ENCODE measurements around the gene PARVB. TPM values are rescaled to one million over a fixed set of nuclear protein-coding genes. Genes with fewer than 3 reads are reported as not detected.

PARVB gene
- polyA plus RNA-seq, 3 donors = 20.6 to 22.0 (median 21.0) TPM

DNA sequence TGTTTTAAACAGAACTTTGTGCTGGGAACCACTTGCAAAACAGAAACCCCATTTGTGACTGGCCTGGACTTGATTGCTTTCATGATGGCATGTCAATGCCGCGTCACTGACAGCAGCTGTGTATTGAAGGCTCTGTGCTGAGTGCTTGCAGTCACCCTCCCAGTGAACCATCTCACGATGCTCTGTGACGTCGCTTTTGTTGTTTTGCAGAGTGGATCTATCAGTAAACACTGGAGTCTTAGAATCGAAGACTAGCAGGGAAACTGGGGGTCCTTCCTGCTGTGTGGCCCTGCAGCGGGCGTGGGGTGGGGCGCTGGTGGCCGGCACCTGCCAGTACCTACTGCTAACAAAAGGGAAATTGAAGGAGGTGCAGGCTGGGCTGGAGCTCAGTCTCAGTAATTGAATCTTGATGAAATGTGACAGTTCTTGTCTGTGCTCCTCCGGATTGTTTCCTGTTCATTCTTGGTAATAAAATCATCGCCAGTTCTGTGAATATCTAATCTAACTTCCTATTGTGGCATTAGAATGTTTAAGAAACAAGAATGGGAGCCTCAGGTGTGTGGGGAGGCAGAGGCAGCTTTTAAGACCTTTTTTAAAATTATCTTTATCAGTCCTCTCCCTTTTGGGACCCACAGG is 106.1 kb downstream of the PARVB start:
- no peak for DNase-seq

DNA sequence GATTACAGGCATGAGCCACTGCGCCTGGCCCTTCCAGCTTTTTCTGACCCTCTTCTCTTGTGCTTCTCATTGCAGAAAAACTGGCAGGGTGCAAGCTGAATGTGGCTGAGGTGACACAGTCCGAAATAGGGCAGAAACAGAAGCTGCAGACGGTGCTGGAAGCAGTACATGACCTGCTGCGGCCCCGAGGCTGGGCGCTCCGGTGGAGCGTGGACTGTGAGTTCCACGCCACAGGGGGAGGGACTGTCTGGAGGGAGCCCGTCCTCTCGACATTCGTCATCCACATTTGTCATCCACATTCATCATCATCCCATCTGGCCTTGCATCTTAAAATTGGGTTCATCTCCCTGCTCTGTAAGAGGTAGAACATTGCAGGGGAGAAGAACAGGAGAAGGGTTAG is 107.3 kb downstream of the PARVB start:
- no peak for DNase-seq

- no peak for DNase-seq
Measured at GRCh38 chr22:44131989-44132685, 108.0 kb downstream of the PARVB start.

- no peak for DNase-seq
Measured at GRCh38 chr22:44132724-44133123, 108.6 kb downstream of the PARVB start.

- no peak for DNase-seq
Measured at GRCh38 chr22:44133161-44133560, 109.1 kb downstream of the PARVB start.

DNA sequence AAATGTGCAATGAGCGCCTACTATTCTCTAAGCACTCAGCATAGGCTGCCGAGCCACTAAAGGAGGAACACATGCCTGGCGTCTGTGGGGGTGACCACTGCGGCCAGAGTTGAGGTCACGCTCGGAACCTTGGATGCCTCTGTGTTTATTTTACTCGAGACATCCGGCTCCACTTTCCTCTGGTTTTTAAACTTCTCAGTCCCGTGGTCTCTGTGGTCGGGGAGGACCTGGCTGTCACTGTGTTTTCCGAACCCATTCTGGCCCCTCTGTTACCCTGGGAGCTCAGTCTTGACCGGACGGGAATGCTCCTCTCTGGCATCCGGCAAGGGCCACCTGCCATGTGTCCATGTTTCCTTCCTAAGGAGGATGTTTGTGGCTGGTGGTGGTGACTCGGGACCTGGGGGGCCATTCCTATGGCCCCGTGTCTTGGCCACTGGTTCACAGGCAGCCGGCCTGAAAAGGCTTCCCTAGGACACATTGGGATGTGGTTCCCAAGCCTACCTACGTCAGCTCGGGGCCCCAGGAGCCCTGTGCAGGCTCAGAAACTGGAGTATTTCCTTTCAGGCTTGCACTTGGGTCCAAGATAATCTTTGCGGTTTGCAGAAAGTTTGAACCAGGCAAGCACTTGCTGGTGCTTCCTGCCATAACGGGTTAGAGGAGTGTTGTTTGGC is 109.9 kb downstream of the PARVB start:
- no peak for DNase-seq

DNA sequence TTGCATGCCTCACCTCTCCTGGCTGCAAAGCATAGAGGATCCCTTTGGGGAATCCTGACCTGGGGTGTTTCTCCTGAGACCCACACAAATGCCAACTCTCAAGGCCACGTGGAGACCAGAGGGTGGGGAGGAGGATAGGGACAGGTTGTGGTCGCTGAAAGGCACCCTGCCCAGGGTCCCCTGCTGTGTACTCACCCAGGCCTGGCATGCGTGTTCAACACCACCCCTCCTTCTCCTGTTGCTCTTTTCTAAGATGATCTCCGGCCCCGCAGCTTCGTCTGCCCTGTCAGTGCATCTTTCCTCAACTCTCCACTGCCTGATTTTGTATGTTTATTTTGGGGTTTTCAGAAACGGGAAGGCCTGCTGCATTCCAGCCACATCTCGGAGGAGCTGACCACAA is 112.0 kb downstream of the PARVB start:
- no peak for DNase-seq

DNA sequence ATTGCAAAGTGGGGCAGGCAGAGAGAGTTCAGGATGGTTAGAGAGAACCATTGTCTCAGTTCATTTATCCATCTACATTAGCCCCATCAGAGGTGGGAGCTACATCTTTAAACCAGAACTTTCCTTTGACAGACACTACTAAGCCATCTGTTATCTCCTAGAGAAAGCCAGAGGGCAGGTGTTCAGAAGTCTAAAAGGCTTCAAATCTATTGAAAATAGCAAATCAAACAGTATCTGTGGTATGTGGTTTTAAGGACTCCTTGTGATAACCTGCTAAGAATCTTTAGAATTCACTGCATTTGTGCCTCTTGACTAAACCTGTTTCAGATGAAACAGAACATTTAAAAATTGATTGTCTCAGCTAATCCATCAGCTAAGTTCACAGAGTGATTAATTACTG is 112.7 kb downstream of the PARVB start:
- DNase-seq = no peak

GRCh38 chr22:44137415-44137814 is 113.3 kb downstream of the PARVB start:
- no peak for DNase-seq

GRCh38 chr22:44139773-44140172 is 115.7 kb downstream of the PARVB start:
- no peak for DNase-seq

DNA sequence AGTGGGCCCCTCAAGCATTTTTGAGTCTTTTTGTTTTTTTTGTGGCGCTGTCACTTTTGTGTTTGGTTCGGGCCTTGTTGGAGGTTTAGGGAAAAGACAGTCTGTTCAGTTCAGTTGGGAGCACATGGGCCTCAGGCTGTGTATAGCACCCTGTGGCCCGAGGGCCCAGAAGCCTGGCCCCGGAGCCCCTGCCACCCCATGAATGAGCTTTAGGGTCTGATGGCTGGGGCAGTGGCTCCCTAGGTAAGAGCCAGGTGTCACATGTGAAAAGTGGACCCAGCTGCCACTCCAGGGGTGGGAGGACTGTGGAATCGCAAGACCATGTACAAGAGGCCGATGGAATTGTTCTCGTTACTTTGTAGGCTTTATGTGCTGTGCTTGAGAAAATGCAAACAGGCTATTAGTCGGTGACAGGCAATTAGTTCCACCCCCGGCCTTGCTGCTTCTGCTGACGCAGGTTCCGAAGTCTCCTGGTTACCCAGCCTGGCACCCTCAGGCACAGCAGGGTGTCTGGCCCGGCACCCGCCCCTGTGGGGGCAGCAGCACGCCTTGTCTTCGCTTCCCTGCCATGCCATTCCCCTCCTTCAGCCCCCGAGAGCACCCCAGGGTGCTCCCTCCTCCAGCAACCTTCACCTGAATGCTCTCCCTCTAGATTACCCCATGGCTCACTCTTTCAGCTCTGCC is 118.5 kb downstream of the PARVB start:
- no peak for DNase-seq

DNA sequence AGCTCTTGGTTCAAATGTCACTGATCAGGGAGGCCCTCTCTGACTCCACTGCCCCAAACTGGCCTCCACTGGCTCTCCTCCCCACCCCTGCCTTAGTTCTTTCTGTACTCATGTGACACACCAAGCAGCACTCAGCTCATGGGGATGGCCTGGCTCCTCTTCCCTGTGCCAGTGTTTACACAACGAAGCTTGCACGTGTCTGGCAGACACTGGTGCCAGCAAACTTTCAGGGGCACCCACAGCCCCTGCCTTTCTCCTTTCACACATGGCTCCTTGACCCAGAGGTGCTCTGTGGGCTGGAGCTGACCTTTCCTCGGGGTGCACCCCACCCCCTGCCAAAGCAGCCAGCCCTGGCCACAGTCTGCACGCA is 119.0 kb downstream of the PARVB start:
- no peak for DNase-seq

DNA sequence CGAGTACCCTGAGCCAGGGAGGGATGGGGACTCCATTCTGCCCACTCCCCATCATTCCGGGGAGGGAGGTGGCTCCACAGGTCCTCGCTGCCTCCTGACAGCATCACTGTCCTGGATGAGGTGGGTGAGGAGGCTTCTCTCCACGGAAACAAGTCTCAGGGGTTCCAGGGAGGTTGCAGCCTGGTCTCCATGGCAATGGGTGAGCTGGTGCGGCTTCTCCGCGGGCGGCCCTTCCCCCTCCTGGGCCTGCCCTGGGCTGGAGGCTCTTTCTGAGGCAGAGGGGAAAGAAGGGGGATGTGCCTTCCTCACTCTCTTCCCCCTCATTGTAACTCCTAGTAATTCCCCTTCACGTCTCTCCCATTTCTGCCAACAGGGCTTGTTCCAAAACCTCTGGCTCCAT is 119.5 kb downstream of the PARVB start:
- DNase-seq = no peak

- no peak for DNase-seq
Measured at GRCh38 chr22:44144046-44144569, 120.0 kb downstream of the PARVB start.

DNA sequence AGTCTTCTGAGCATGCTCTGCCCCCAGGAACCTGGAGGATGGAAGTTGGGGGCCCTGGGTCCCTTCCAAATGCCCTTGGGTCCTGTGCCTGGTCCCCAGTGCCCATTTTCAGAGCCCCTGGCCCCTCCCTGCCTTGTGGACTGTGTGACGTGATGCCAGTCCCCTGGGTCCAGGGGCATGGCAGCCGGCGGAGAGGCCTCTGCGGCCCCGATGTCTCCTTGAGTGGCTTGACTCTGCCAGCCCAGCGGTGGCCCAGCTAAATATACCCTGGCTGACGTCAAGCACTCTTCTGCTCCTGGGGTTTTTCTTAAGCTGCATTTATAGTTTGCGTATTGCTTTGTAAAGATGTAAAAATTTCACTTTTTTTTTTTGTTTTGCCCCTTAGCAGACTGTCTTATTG is 121.4 kb downstream of the PARVB start:
- no peak for DNase-seq

DNA sequence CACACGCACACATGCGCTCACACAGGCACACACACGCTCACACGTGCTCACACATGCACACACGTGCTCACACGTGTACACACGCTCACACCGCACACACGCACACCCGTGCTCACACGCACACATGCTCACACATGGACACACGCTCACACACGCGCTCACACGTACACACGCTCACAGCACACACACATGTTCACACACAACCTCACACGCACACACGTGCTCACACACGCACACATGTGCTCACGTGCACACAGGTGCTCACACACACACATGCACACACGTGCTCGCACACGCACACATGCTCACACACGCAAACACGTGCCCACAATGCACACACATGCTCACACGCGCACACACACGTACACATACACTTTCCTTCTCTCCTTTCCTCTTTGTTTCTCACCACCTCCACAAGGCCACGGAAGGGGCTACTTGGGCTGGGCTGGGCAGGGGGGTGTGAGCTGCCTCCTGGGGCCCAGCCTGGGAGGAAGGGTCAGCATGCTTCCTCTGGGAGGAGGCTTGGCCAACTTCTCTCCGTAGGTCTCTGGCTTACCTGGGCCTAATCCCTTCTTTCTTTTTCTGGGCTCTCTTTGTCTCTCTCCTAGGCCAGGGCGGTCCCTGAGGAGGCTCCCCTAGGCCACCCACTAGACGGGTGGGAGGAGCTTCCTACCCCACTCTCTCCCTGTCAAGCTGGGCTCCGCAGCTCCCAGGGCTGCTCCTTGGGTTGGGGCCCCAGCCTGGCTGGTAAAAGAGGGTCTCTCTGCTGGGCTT is 122.2 kb downstream of the PARVB start:
- no peak for DNase-seq

- DNase-seq = no peak
Measured at GRCh38 chr22:44147008-44147645, 123.0 kb downstream of the PARVB start.

DNA sequence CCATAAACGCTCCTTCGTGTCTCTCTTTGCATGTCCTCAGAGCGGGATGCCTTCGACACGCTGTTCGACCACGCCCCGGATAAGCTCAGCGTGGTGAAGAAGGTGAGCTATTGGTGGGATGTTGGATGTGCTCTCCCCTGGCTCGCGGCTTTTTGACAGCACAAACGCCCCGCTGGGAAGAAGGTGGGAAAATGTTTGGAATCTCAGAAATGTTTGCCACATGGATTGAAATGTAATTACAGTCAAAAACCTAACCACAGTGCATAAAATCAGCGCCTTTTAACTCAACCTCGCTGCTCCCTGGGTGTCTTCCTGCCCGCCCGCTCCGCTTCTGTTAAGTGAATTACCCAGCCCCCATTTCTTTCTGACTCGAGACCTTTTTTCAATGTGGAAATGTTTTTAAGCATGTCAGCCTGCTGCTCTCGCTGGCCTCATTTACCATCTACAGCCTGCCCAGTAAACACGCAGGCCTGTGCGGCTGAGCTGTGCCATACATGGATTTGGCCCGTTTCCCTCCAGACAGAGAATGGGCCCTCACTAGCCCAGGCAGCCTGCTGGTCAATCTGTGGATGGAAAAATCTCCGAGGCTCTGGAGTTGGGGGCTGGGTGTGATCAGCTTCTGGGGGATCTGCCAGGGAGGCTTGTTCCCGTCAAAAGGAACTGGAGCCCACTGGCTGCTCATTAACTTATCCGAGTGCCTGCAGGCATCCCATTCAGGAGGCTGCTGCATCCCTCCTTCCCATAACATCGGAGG is 123.9 kb downstream of the PARVB start:
- no peak for DNase-seq

GRCh38 chr22:44151676-44152075 is 127.6 kb downstream of the PARVB start:
- no peak for DNase-seq

DNA sequence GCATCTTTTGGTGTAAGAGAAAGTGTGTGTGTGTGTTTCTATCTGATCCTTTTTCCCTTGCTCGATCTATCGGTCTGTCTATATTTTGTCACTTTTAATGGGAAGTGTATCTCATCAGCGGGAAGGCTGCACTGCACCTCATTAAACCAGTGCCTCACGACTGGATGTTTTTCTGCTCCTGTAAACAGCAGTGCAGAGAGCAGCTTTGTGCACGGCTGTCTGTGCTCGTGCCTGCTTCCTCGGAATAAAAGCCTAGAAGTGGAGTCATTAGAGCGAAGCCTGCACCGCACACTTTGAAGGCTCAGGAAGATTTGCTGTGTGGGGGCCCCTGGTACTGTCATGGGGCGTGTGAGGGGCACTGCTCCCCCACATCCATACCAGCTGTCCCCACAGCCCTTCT is 129.6 kb downstream of the PARVB start:
- DNase-seq = no peak

Measured in renal pelvis (tissue), 4 donors.